Measurements from ENCODE around the gene ACYP2. TPM values are rescaled to one million over a fixed set of nuclear protein-coding genes. Genes with fewer than 3 reads are reported as not detected.
A peak's percentile ranks its signal among the peaks of the same experiment; 100 is the strongest.

Gene ACYP2
- total RNA-seq, 6 experiments from 2014 or later, result 8.6 to 15.8 (median 9.8) TPM

DNA sequence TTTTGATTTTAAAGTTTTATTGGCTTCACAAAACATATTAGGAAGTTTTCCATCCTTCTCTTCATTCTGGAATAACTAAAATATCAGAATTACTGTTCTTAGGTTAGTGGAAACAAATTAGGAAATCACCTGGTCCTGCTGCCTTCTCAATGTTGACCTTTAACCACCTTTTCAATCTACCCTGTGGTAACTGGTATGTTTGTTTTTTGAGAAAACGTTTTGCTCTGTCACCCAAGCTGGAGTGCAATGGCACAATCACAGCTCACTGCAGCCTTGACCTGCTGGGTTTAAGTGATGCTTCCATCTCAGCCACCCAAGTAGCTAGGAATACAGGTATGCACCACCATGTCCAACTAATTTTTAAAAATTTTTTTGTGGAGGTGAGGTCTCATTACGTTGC lies 28.4 kb downstream of the ACYP2 start:
- no peak overlapping the region for H3K4me3 Mint-ChIP-seq
- no peak for TF ChIP-seq CTCF (IDR thresholded peaks at IDR 0.05)
- no peaks in the 10 kb centered on the region for H3K36me3 Mint-ChIP-seq (ENCODE audit: low read depth)
- no peaks in the 10 kb centered on the region for H3K4me1 Mint-ChIP-seq (ENCODE audit: low read depth)
- no peaks in the 10 kb centered on the region; the same call in 1 of the 2 replicates for H3K27me3 Mint-ChIP-seq (ENCODE audit: insufficient read depth)
- H3K27ac Mint-ChIP-seq, result no peak overlapping the region
- H3K9me3 Mint-ChIP-seq, result no peaks in the 10 kb centered on the region
- no peak for DNase-seq

DNA sequence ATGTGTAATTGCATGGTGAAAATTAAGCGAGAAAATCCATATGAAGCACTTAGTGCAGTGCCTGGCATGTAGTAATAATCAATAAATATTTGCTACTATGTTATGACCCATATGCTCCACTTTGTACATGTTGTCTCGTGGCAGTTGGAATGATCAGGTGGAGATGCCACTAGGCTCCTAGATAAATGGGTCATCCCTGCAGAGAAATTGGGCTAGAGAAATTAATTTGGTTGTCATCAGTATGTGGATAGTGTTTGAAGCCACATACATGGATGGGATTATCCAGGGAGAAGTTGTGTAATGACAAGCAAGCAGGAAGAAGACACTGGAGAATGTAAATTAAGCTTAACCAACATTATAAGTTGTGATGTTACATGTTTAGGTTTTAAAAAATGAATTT lies 33.0 kb downstream of the ACYP2 start:
- no peaks in the 10 kb centered on the region for H3K4me1 Mint-ChIP-seq (ENCODE audit: low read depth)
- no peak for TF ChIP-seq CTCF (IDR thresholded peaks at IDR 0.05)
- peaks cover 4% of the 10 kb centered on the region for H3K9me3 Mint-ChIP-seq
- no peak overlapping the region for H3K4me3 Mint-ChIP-seq
- no peak overlapping the region for H3K27ac Mint-ChIP-seq
- H3K27me3 Mint-ChIP-seq (ENCODE audit: insufficient read depth), result no peaks in the 10 kb centered on the region
- peaks cover 6% of the 10 kb centered on the region for H3K36me3 Mint-ChIP-seq (ENCODE audit: low read depth)
- DNase-seq, result no peak

GRCh38 chr2:54149638-54150441 lies 34.4 kb downstream of the ACYP2 start:
- TF ChIP-seq CTCF (IDR thresholded peaks at IDR 0.05), result no peak
- no peak for DNase-seq
- Mint-ChIP-seq H3K27ac (no peak overlapping the region), H3K9me3 (peaks cover 9% of the 10 kb centered on the region), H3K4me1 (ENCODE audit: low read depth) (no peaks in the 10 kb centered on the region), H3K27me3 (ENCODE audit: insufficient read depth) (no peaks in the 10 kb centered on the region), H3K4me3 (no peak overlapping the region), H3K36me3 (ENCODE audit: low read depth) (peaks cover 12% of the 10 kb centered on the region)

DNA sequence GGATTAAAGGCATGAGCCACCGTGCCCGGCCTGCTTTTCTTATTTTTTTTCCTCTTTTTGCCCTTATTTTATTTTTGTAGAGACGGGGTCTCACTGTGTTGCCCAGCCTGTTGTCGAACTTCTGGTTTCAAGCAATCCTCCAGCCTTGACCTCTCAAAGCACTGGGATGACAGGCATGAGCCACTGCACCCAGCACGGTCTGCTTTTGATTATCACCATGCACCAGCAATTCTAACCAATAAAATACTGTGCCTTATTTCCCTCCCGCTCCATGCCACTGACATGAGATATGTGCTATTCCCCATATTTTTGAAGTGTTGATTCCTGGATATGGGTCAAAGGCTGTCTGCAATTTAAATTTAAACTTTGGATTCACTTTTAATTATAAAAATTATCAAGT lies 42.9 kb downstream of the ACYP2 start:
- H3K9me3 Mint-ChIP-seq, result peaks cover 6% of the 10 kb centered on the region
- no peak for TF ChIP-seq CTCF (IDR thresholded peaks at IDR 0.05)
- H3K36me3 Mint-ChIP-seq (ENCODE audit: low read depth), result peaks cover 6% of the 10 kb centered on the region
- no peaks in the 10 kb centered on the region for H3K27me3 Mint-ChIP-seq (ENCODE audit: insufficient read depth)
- H3K27ac Mint-ChIP-seq, result no peak overlapping the region
- no peaks in the 10 kb centered on the region for H3K4me1 Mint-ChIP-seq (ENCODE audit: low read depth)
- no peak overlapping the region for H3K4me3 Mint-ChIP-seq
- DNase-seq, result no peak

- Mint-ChIP-seq H3K27ac (no peak overlapping the region), H3K27me3 (ENCODE audit: insufficient read depth) (no peaks in the 10 kb centered on the region), H3K9me3 (no peaks in the 10 kb centered on the region), H3K4me3 (no peak overlapping the region), H3K4me1 (ENCODE audit: low read depth) (peaks cover 14% of the 10 kb centered on the region), H3K36me3 (ENCODE audit: low read depth) (no peaks in the 10 kb centered on the region)
- TF ChIP-seq CTCF (IDR thresholded peaks at IDR 0.05), result peak; percentile 62
- no peak for DNase-seq
Measured at GRCh38 chr2:54161660-54162424, 46.4 kb downstream of the ACYP2 start.

Measured in HFFc6 (cell line).